Suppressor macrophage treated with lipopolysaccharide for 1 hour (primary cell): Measurements from ENCODE around the gene HERC4.

Experiments used
- DNase-seq, 3 donors: peaks; one replicate each; pipeline ENCODE4 v3.0.0-alpha.2; 2020 to 2022

The HERC4 gene

GRCh38 chr10:67959839-67960476, 115.1 kb downstream of the HERC4 start:
- no peak for DNase-seq

GRCh38 chr10:67955614-67956013, 119.5 kb downstream of the HERC4 start:
- DNase-seq = no peak

GRCh38 chr10:67943917-67944316, 131.2 kb downstream of the HERC4 start:
- DNase-seq = no peak

- DNase-seq = no peak
Observed at GRCh38 chr10:67936416-67936815, 138.7 kb downstream of the HERC4 start.

GRCh38 chr10:67935223-67935622, 139.9 kb downstream of the HERC4 start:
- no peak for DNase-seq

- peak; percentile 2 to 23 (median 18) for DNase-seq
Observed at GRCh38 chr10:67934336-67934735, 140.7 kb downstream of the HERC4 start.

- no peak for DNase-seq
Observed at GRCh38 chr10:67933199-67933598, 141.9 kb downstream of the HERC4 start.

GRCh38 chr10:67926951-67927350, 148.1 kb downstream of the HERC4 start:
- no peak for DNase-seq

GRCh38 chr10:67925449-67926005, 149.6 kb downstream of the HERC4 start:
- DNase-seq = no peak

- no peak for DNase-seq
Observed at GRCh38 chr10:67924136-67924535, 150.9 kb downstream of the HERC4 start.

- DNase-seq = no peak
Observed at GRCh38 chr10:67923551-67923950, 151.5 kb downstream of the HERC4 start.

GRCh38 chr10:67921065-67921464, 154.0 kb downstream of the HERC4 start:
- DNase-seq = no peak

GRCh38 chr10:67917679-67918078, 157.4 kb downstream of the HERC4 start:
- no peak for DNase-seq

- DNase-seq = no peak
Observed at GRCh38 chr10:67917169-67917568, 157.9 kb downstream of the HERC4 start.

GRCh38 chr10:67914777-67915340, 160.2 kb downstream of the HERC4 start:
- no peak for DNase-seq

GRCh38 chr10:67912331-67912946, 162.6 kb downstream of the HERC4 start:
- DNase-seq = no peak

- DNase-seq = no peak
Observed at GRCh38 chr10:67903581-67903980, 171.5 kb downstream of the HERC4 start.

- DNase-seq = no peak
Observed at GRCh38 chr10:67893637-67894036, 181.4 kb downstream of the HERC4 start.

- peak; percentile 75 to 88 (median 84) for DNase-seq
Observed at GRCh38 chr10:67884842-67885670, 190.0 kb downstream of the HERC4 start.

GRCh38 chr10:67884313-67884841, 190.7 kb downstream of the HERC4 start, which contains the start of gene SIRT1:
Gene SIRT1 (plus strand): TSS chr10:67884656. CDS start chr10:67884722, 66 bp downstream.
- peak; percentile 97 to 99 (median 99) for DNase-seq

GRCh38 chr10:67883710-67884312, 191.3 kb downstream of the HERC4 start:
- DNase-seq = no peak

GRCh38 chr10:67878133-67878532, 196.9 kb downstream of the HERC4 start:
- no peak for DNase-seq
